Keratinocyte (primary cell): ENCODE measurements around the gene PIGM. TPM values are rescaled to one million over a fixed set of nuclear protein-coding genes. Genes with fewer than 3 reads are reported as not detected.

Experiments used
- DNase-seq: peaks from one replicate; pipeline ENCODE4 v3.0.0-alpha.2; 2011; ENCODE audit warnings: low read depth, missing footprints, low spot score
- FAIRE-seq: peaks from 2 replicates; lab custom pipeline; 2011; peaks lifted over from hg19 to GRCh38; lab: Jason Lieb, UNC
- H2AFZ ChIP-seq: 2 replicates; pipeline ENCODE4 v1.6.0; 2012; ENCODE audit warnings: low read length, control low read depth, inconsistent platforms; ENCODE audit not compliant: control insufficient read depth
- H3K27ac ChIP-seq: 2 replicates; pipeline ENCODE4 v1.5.1; 2011; ENCODE audit warnings: low read length; ENCODE audit not compliant: control insufficient read depth, insufficient read depth
- H3K27me3 ChIP-seq: 3 replicates; pipeline ENCODE4 v1.6.0; 2011; ENCODE audit warnings: low read length; ENCODE audit not compliant: control insufficient read depth, insufficient read depth; ENCODE audit errors: extremely low read depth
- H3K36me3 ChIP-seq, 2 experiments: 2 replicates in 1 of 2; 3 replicates in 1 of 2; pipeline ENCODE4 v1.5.1; 2011; ENCODE audit warnings: low read length in 2 of 2, mild to moderate bottlenecking in 1 of 2; ENCODE audit not compliant: control insufficient read depth in 2 of 2, insufficient read depth in 2 of 2; ENCODE audit errors: extremely low read depth in 1 of 2
- H3K4me1 ChIP-seq: 3 replicates; pipeline ENCODE4 v1.5.1; 2011; ENCODE audit warnings: low read length; ENCODE audit not compliant: control insufficient read depth, insufficient read depth; ENCODE audit errors: extremely low read depth
- H3K4me2 ChIP-seq: 3 replicates; pipeline ENCODE4 v1.6.0; 2011; ENCODE audit warnings: low read depth, low read length; ENCODE audit not compliant: control insufficient read depth, insufficient read depth; ENCODE audit errors: extremely low read depth
- H3K4me3 ChIP-seq, 3 experiments: fragments of 200-600 bp in 1 of 3; sonication (generic) in 1 of 3; 2 replicates in 2 of 3; 3 replicates in 1 of 3; pipeline ENCODE4 v1.5.1; 2011 to 2016; ENCODE audit warnings: low read length in 3 of 3, mild to moderate bottlenecking in 3 of 3, control low read depth in 2 of 3, inconsistent platforms in 1 of 3, low read depth in 1 of 3, mixed read lengths in 1 of 3, mixed run types in 1 of 3, moderate library complexity in 1 of 3; ENCODE audit not compliant: control insufficient read depth in 2 of 3, insufficient read depth in 2 of 3; ENCODE audit errors: extremely low read depth in 1 of 3
- H3K79me2 ChIP-seq: 2 replicates; pipeline ENCODE4 v1.6.0; 2012; ENCODE audit warnings: low read length; ENCODE audit not compliant: control insufficient read depth, insufficient read depth
- H3K9ac ChIP-seq: 3 replicates; pipeline ENCODE4 v1.6.0; 2011; ENCODE audit warnings: low read length; ENCODE audit not compliant: control insufficient read depth, insufficient read depth; ENCODE audit errors: extremely low read depth
- H3K9me1 ChIP-seq: 3 replicates; pipeline ENCODE4 v1.6.0; 2011; ENCODE audit warnings: low read length; ENCODE audit not compliant: control insufficient read depth, insufficient read depth; ENCODE audit errors: extremely low read depth
- H3K9me3 ChIP-seq: 2 replicates; pipeline ENCODE4 v1.5.1; 2012; ENCODE audit warnings: low read depth, low read length; ENCODE audit not compliant: control insufficient read depth
- H4K20me1 ChIP-seq: 3 replicates; pipeline ENCODE4 v1.6.0; 2011; ENCODE audit warnings: low read length; ENCODE audit not compliant: control insufficient read depth, insufficient read depth; ENCODE audit errors: extremely low read depth
- CTCF ChIP-seq, 3 experiments: IDR thresholded peaks in 1 of 3; conservative IDR thresholded peaks in 1 of 3; optimal IDR thresholded peaks in 1 of 3; 2 replicates in 2 of 3; 3 replicates in 1 of 3; pipeline versions ENCODE3 to v1.5.1; 2011; ENCODE audit warnings: low read length in 3 of 3, mild to moderate bottlenecking in 3 of 3, moderate library complexity in 2 of 3, control low read depth in 1 of 3, inconsistent platforms in 1 of 3; ENCODE audit not compliant: insufficient read depth in 2 of 3; ENCODE audit errors: extremely low read depth in 1 of 3
- EZH2 ChIP-seq: IDR thresholded peaks from one replicate; pipeline ENCODE4 v1.6.1; 2012; ENCODE audit warnings: inconsistent platforms, mild to moderate bottlenecking, low read length, moderate library complexity
- dilution Hi-C: fragments of 300-500 bp; cut with MboI; formaldehyde crosslinking; loops from one replicate; pipeline ENCODE4 v1.7.0; 2020; ENCODE audit warnings: low sequenced_read_pairs; ENCODE audit not compliant: extremely low pct_ligation_motif_present
- polyA plus RNA-seq, 5 experiments: library from polyadenylated mRNA; depleted of rRNA in 3 of 5; stranded (reverse) in 3 of 5; stranded (forward) in 1 of 5; unstranded in 1 of 5; fragments of >200 nt; gene quantifications; 1 replicate in 1 of 5; 2 replicates in 3 of 5; 3 replicates in 1 of 5; pipeline versions ENCODE4 v1.2.1 to v1.2.3, GENCODE V29; 2011 to 2012; ENCODE audit warnings: missing spikeins in 2 of 5, low read depth in 1 of 5, low replicate concordance in 1 of 5

The PIGM gene
- polyA plus RNA-seq, 1 donor (not counting 4 experiments of a cell fraction or from before 2014, with no cell fraction given), result 3.1 TPM

GRCh38 chr1:159988006-159988405 is 43.8 kb downstream of the PIGM start:
- Histone ChIP-seq H3K4me1 (peaks cover 4% of the 10 kb centered on the region), H2AFZ (no peak overlapping the region), H4K20me1 (no peaks in the 10 kb centered on the region), H3K9ac (no peak overlapping the region), H3K27ac (no peak overlapping the region), H3K4me3 (no peak overlapping the region), H3K36me3 (peaks cover 0 to 2% of the 10 kb centered on the region in 2 experiments), H3K27me3 (no peaks in the 10 kb centered on the region), H3K9me3 (no peaks in the 10 kb centered on the region), H3K4me2 (no peak overlapping the region), H3K9me1 (no peaks in the 10 kb centered on the region), H3K79me2 (no peaks in the 10 kb centered on the region)
- no peak for FAIRE-seq
- TF ChIP-seq EZH2 (no peak), CTCF (optimal IDR thresholded peaks at IDR 0.05 in 1 of 3, IDR thresholded peaks at IDR 0.05 in 1 of 3, conservative IDR thresholded peaks at IDR 0.05 in 1 of 3; ENCODE audit: extremely low read depth in 1 of 3, insufficient read depth in 2 of 3, low read length in 3 of 3) (no peak)
- dilution Hi-C loops, result no loop called here
- no peak for DNase-seq

GRCh38 chr1:159987186-159987585 is 44.6 kb downstream of the PIGM start:
- H3K9ac ChIP-seq, result no peak overlapping the region
- H3K27me3 ChIP-seq, result no peaks in the 10 kb centered on the region
- no peak overlapping the region for H3K4me2 ChIP-seq
- no peaks in the 10 kb centered on the region for H3K9me3 ChIP-seq
- H3K9me1 ChIP-seq, result no peaks in the 10 kb centered on the region
- H3K36me3 ChIP-seq, result peaks cover under 1 to 2% of the 10 kb centered on the region in 2 experiments
- DNase-seq (no peak), FAIRE-seq (no peak)
- no peak overlapping the region for H3K4me3 ChIP-seq
- no peaks in the 10 kb centered on the region for H4K20me1 ChIP-seq
- dilution Hi-C loops, result no loop called here
- no peak overlapping the region for H2AFZ ChIP-seq
- no peaks in the 10 kb centered on the region for H3K79me2 ChIP-seq
- H3K4me1 ChIP-seq, result peaks cover 4% of the 10 kb centered on the region
- TF ChIP-seq EZH2 (no peak), CTCF (optimal IDR thresholded peaks at IDR 0.05 in 1 of 3, IDR thresholded peaks at IDR 0.05 in 1 of 3, conservative IDR thresholded peaks at IDR 0.05 in 1 of 3; ENCODE audit: extremely low read depth in 1 of 3, insufficient read depth in 2 of 3, low read length in 3 of 3) (no peak)
- H3K27ac ChIP-seq, result no peak overlapping the region
